Measurements from ENCODE around the gene OPN3. TPM values are rescaled to one million over a fixed set of nuclear protein-coding genes. Genes with fewer than 3 reads are reported as not detected.
A peak's percentile ranks its signal among the peaks of the same experiment; 100 is the strongest.

OPN3 gene
- total and polyA plus RNA-seq, 9 of the 15 experiments (the other 6 are each of a cell fraction or from before 2014, with no cell fraction given): 4.2 to 34.6 (median 17.0) TPM

DNA sequence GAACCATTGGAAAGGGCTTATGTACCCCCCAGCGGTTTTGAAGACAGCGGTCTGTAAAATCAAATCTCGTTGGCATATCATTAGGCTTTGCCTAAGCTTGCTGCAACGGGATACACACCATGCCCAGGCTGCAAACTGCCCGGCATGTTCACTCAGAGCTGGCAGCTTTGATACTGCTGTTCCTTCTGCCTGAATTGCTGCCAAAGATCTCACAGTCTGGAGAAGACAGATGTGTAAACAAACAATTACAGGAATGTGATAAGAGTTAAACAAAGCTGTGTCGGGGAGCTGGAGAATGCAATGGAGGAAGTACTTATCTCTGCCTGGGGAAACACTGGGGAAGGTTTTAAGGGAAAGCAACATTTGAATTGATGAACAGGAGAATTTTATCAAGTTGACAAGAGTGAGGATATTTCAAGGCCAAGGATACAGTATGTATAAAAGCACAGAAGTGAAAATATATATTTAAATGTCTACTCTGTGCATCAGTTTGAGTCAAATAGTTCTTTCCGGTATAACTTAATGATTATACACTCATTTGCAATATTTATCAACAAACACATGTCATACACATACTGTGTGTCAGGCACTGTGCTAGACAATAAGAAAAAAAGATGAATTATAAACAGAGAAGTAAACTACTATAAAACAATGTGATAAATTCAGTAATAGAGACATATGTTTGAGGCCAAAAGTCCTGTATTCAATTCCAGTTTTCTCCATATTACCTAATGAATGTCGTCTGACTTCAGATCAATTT, 29.9 kb downstream of the OPN3 start (continued):
- TF ChIP-seq, protein P1, sequence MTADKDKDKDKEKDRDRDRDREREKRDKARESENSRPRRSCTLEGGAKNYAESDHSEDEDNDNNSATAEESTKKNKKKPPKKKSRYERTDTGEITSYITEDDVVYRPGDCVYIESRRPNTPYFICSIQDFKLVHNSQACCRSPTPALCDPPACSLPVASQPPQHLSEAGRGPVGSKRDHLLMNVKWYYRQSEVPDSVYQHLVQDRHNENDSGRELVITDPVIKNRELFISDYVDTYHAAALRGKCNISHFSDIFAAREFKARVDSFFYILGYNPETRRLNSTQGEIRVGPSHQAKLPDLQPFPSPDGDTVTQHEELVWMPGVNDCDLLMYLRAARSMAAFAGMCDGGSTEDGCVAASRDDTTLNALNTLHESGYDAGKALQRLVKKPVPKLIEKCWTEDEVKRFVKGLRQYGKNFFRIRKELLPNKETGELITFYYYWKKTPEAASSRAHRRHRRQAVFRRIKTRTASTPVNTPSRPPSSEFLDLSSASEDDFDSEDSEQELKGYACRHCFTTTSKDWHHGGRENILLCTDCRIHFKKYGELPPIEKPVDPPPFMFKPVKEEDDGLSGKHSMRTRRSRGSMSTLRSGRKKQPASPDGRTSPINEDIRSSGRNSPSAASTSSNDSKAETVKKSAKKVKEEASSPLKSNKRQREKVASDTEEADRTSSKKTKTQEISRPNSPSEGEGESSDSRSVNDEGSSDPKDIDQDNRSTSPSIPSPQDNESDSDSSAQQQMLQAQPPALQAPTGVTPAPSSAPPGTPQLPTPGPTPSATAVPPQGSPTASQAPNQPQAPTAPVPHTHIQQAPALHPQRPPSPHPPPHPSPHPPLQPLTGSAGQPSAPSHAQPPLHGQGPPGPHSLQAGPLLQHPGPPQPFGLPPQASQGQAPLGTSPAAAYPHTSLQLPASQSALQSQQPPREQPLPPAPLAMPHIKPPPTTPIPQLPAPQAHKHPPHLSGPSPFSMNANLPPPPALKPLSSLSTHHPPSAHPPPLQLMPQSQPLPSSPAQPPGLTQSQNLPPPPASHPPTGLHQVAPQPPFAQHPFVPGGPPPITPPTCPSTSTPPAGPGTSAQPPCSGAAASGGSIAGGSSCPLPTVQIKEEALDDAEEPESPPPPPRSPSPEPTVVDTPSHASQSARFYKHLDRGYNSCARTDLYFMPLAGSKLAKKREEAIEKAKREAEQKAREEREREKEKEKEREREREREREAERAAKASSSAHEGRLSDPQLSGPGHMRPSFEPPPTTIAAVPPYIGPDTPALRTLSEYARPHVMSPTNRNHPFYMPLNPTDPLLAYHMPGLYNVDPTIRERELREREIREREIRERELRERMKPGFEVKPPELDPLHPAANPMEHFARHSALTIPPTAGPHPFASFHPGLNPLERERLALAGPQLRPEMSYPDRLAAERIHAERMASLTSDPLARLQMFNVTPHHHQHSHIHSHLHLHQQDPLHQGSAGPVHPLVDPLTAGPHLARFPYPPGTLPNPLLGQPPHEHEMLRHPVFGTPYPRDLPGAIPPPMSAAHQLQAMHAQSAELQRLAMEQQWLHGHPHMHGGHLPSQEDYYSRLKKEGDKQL (CRISPR knock-in tag; IDR thresholded peaks at IDR 0.05; ENCODE audit: borderline replicate concordance): no peak
- TF ChIP-seq ZNF253 (CRISPR knock-in tag; conservative IDR thresholded peaks at IDR 0.05) (no peak), ZBTB5 (IDR thresholded peaks at IDR 0.05) (no peak), SMARCE1 (IDR thresholded peaks at IDR 0.05) (peak; percentile 85; the same call in 1 of the 2 replicates), ETV5 (CRISPR knock-in tag; IDR thresholded peaks at IDR 0.05; ENCODE audit: low read depth) (no peak), TRIM24 (IDR thresholded peaks at IDR 0.05) (peak; percentile 15 to 20; a peak in 1 of 4 replicates), FUS (optimal IDR thresholded peaks at IDR 0.05; ENCODE audit: low read depth, low read length) (no peak), RFX5 (IDR thresholded peaks at IDR 0.05; ENCODE audit: low read depth, low read length) (no peak), CEBPG (CRISPR knock-in tag; IDR thresholded peaks at IDR 0.05) (no peak), CEBPG (tag; conservative IDR thresholded peaks at IDR 0.05 in 1 of 2, IDR thresholded peaks at IDR 0.05 in 1 of 2) (no peak), NR4A1 (CRISPR knock-in tag; IDR thresholded peaks at IDR 0.05) (no peak), NR4A1 (tag; IDR thresholded peaks at IDR 0.05) (no peak), CHD1 (IDR thresholded peaks at IDR 0.05; ENCODE audit: low read length) (no peak), CBFA2T3 (IDR thresholded peaks at IDR 0.05) (peak; percentile 81), EP300 (IDR thresholded peaks at IDR 0.05; ENCODE audit: low read length) (peak; percentile 48; the same call in 1 of the 2 replicates), MEF2A (IDR thresholded peaks at IDR 0.05; ENCODE audit: control insufficient read depth, low read depth, low read length) (no peak), CREB3 (tag; conservative IDR thresholded peaks at IDR 0.05; ENCODE audit: low read depth) (no peak), FOXM1 (IDR thresholded peaks at IDR 0.05; ENCODE audit: low read depth) (no peak; the same call in 1 of the 2 replicates), FOXM1 (CRISPR knock-in tag; IDR thresholded peaks at IDR 0.05; ENCODE audit: low read depth) (no peak)
- TF ChIP-seq, protein P2, sequence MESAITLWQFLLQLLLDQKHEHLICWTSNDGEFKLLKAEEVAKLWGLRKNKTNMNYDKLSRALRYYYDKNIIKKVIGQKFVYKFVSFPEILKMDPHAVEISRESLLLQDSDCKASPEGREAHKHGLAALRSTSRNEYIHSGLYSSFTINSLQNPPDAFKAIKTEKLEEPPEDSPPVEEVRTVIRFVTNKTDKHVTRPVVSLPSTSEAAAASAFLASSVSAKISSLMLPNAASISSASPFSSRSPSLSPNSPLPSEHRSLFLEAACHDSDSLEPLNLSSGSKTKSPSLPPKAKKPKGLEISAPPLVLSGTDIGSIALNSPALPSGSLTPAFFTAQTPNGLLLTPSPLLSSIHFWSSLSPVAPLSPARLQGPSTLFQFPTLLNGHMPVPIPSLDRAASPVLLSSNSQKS (CRISPR knock-in tag; IDR thresholded peaks at IDR 0.05): no peak
